Upper lobe of left lung (tissue), 6 donors: ENCODE data around the gene DOCK6. TPM values are rescaled to one million over a fixed set of nuclear protein-coding genes. Genes with fewer than 3 reads are reported as not detected.

Experiments
- ATAC-seq, 2 donors: fragments of 200-7000 bp; cut with Tn5 transposase; one replicate each; pipeline ENCODE4 v1.9.1; 2022; ENCODE audit warnings: mild to moderate bottlenecking in 2 of 2, moderate library complexity in 2 of 2; ENCODE audit not compliant: low FRiP score in 2 of 2
- DNase-seq, 2 donors: peaks; one replicate each; pipeline ENCODE4 v3.0.0-alpha.2; 2019 to 2020
- H3K27ac ChIP-seq, 4 donors: fragments of 200-600 bp; sonication (generic); one replicate each; pipeline ENCODE4 v1.5.1; 2016 to 2019
- H3K27me3 ChIP-seq, 4 donors: fragments of 200-600 bp; sonication (generic); one replicate each; pipeline ENCODE4 v1.5.1; 2017 to 2019
- H3K36me3 ChIP-seq, 4 donors: fragments of 200-600 bp; sonication (generic); one replicate each; pipeline ENCODE4 v1.5.1; 2016 to 2019
- H3K4me1 ChIP-seq, 4 donors: fragments of 200-600 bp; sonication (generic); one replicate each; pipeline ENCODE4 v1.5.1; 2018 to 2019
- H3K4me3 ChIP-seq, 4 donors: fragments of 200-600 bp; sonication (generic); one replicate each; pipeline ENCODE4 v1.5.1; 2017 to 2019; ENCODE audit warnings: mild to moderate bottlenecking in 2 of 4, moderate library complexity in 1 of 4
- H3K9me3 ChIP-seq, 4 donors: fragments of 200-600 bp; sonication (generic); one replicate each; pipeline ENCODE4 v1.5.1; 2018 to 2019
- CTCF ChIP-seq, 6 experiments: fragments of 450-650 bp in 4 of 6; fragments of 200-600 bp in 2 of 6; sonication (generic) in 2 of 6; IDR thresholded peaks; one replicate each; pipeline ENCODE4 v1.5.1; 2016 to 2019; ENCODE audit warnings: antibody characterized with exemption in 6 of 6
- EP300 ChIP-seq, 4 donors: sonication (generic); formaldehyde crosslinking; IDR thresholded peaks; one replicate each; pipeline ENCODE4 v1.5.1; 2017; ENCODE audit warnings: antibody characterized with exemption in 4 of 4, control low read depth in 2 of 4
- POLR2A ChIP-seq, 4 donors: fragments of 450-650 bp; IDR thresholded peaks; one replicate each; pipeline ENCODE4 v1.5.1; 2016 to 2017; ENCODE audit warnings: antibody characterized with exemption in 4 of 4, mild to moderate bottlenecking in 2 of 4
- POLR2AphosphoS5 ChIP-seq, 2 donors: sonication (generic); formaldehyde crosslinking; IDR thresholded peaks; one replicate each; pipeline ENCODE4 v1.5.1; 2017; ENCODE audit warnings: antibody characterized with exemption in 2 of 2
- WGBS, 2 donors: methylation state at CpG; one replicate each; pipeline ENCODE4 v1.1.5; 2017 to 2018; 5-methylcytosine and 5-hydroxymethylcytosine counted together
- total RNA-seq, 6 donors: library from RNA; depleted of rRNA in 4 of 6; stranded (reverse); fragments of >200 nt in 4 of 6; gene quantifications; one replicate each; pipeline versions ENCODE4 v1.1.0 to v1.2.1, GENCODE V29; 2016 to 2021
- donor health status: DM: no; HTN: no; CAD: no; lungs with moderate emphysema.
- donor health status: DM: no; HTN: yes; CAD: no; lungs with severe emphysema.

The DOCK6 gene
- total RNA-seq, 6 donors from 2014 or later: 34.5 to 203 (median 116) TPM

- Histone ChIP-seq H3K27ac (peak overlapping the region; percentile 56 to 98 (median 85)), H3K4me1 (peaks cover 39 to 64% (median 51%) of the 10 kb centered on the region in 4 donors), H3K9me3 (no peaks in the 10 kb centered on the region), H3K27me3 (no peaks in the 10 kb centered on the region), H3K36me3 (no peaks in the 10 kb centered on the region), H3K4me3 (no peak overlapping the region)
- WGBS, 2 donors: 76 to 81% methylated on average over 3 to 6 of the region's 6 CpGs
- no peak for ATAC-seq
- no peak for DNase-seq
- TF ChIP-seq EP300 (IDR thresholded peaks at IDR 0.05) (no peak), POLR2A (IDR thresholded peaks at IDR 0.05) (no peak), POLR2AphosphoS5 (IDR thresholded peaks at IDR 0.05) (no peak), CTCF (IDR thresholded peaks at IDR 0.05) (no peak)
These were observed 3.0 kb upstream of the DOCK6 start for GRCh38 chr19:11265177-11265784.

GRCh38 chr19:11264452-11265176 is 2.3 kb upstream of the DOCK6 start:
- DNase-seq (peak; percentile 88 to 93), ATAC-seq (peak; percentile 49 to 90)
- 56 to 66% methylated on average over 12 to 19 of the region's 19 CpGs for WGBS, 2 donors
- Histone ChIP-seq H3K36me3 (no peaks in the 10 kb centered on the region), H3K27me3 (no peaks in the 10 kb centered on the region), H3K4me3 (no peak overlapping the region), H3K9me3 (no peaks in the 10 kb centered on the region), H3K4me1 (peaks cover 37 to 60% (median 49%) of the 10 kb centered on the region in 4 donors), H3K27ac (peak overlapping the region; percentile 56 to 98 (median 85))
- TF ChIP-seq CTCF (IDR thresholded peaks at IDR 0.05) (no peak), POLR2AphosphoS5 (IDR thresholded peaks at IDR 0.05) (peak; percentile 40 to 53), POLR2A (IDR thresholded peaks at IDR 0.05) (peak in 1 of 4 donors; percentile 32), EP300 (IDR thresholded peaks at IDR 0.05) (peak in 1 of 4 donors; percentile 46)

GRCh38 chr19:11263726-11264125 is 1.4 kb upstream of the DOCK6 start:
- ATAC-seq (no peak), DNase-seq (no peak)
- H3K36me3 ChIP-seq: no peaks in the 10 kb centered on the region
- H3K4me3 ChIP-seq: no peak overlapping the region
- H3K27me3 ChIP-seq: no peaks in the 10 kb centered on the region
- TF ChIP-seq CTCF (IDR thresholded peaks at IDR 0.05): no peak
- TF ChIP-seq POLR2A (IDR thresholded peaks at IDR 0.05): no peak
- TF ChIP-seq EP300 (IDR thresholded peaks at IDR 0.05): no peak
- no peak for TF ChIP-seq POLR2AphosphoS5 (IDR thresholded peaks at IDR 0.05)
- 96 to 97% methylated on average over 6 of the region's 6 CpGs for WGBS, 2 donors
- no peaks in the 10 kb centered on the region for H3K9me3 ChIP-seq
- peaks cover 36 to 59% (median 48%) of the 10 kb centered on the region in 4 donors for H3K4me1 ChIP-seq
- H3K27ac ChIP-seq: peak overlapping the region; percentile 56 to 98 (median 85)

GRCh38 chr19:11261431-11261970 is 823 bp downstream of the DOCK6 start:
- TF ChIP-seq POLR2AphosphoS5 (IDR thresholded peaks at IDR 0.05) (no peak), POLR2A (IDR thresholded peaks at IDR 0.05) (no peak), EP300 (IDR thresholded peaks at IDR 0.05) (no peak), CTCF (IDR thresholded peaks at IDR 0.05) (no peak)
- H3K4me1 ChIP-seq: peaks cover 30 to 47% (median 38%) of the 10 kb centered on the region in 4 donors
- no peaks in the 10 kb centered on the region for H3K27me3 ChIP-seq
- DNase-seq: no peak
- WGBS, 2 donors: 30 to 31% methylated on average over 3 to 17 of the region's 18 CpGs
- peak overlapping the region; percentile 84 to 99 (median 96) for H3K4me3 ChIP-seq
- peak overlapping the region; percentile 92 to 98 (median 94) for H3K27ac ChIP-seq
- no peaks in the 10 kb centered on the region for H3K36me3 ChIP-seq
- H3K9me3 ChIP-seq: no peaks in the 10 kb centered on the region
- peak in 1 of 2 donors; percentile 2 for ATAC-seq
